Caco-2 (cell line): ENCODE results near the gene PGAP3. TPM values are rescaled to one million over a fixed set of nuclear protein-coding genes. Genes with fewer than 3 reads are reported as not detected.

Source experiments
- BruUV-seq: library from RNA; stranded (reverse); fragments of 400-500 nt; replicated peaks from 2 replicates; lab custom pipeline; 2021; lab: Mats Ljungman, UMichigan
- CTCF ChIA-PET: fragments of 300-600 bp; sonication (Branson Sonifier 250); formaldehyde crosslinking; loops from one replicate; lab custom pipeline; 2022; ENCODE audit warnings: antibody characterized with exemption; lab: Charles Lee
- POLR2A ChIA-PET: fragments of 300-600 bp; sonication (Branson Sonifier 250); formaldehyde crosslinking; loops from one replicate; lab custom pipeline; 2022; ENCODE audit warnings: antibody characterized with exemption; lab: Charles Lee
- DNase-seq, 2 experiments: peaks; one replicate each; pipeline versions ENCODE4 v3.0.0 to v3.0.0-alpha.2; 2020 to 2022
- H3K27me3 ChIP-seq: replicated peaks from 2 replicates; pipeline ENCODE4 v1.6.0; 2011; ENCODE audit warnings: low read length; ENCODE audit not compliant: control insufficient read depth, insufficient read depth
- H3K36me3 ChIP-seq: 2 replicates; pipeline ENCODE4 v1.5.1; 2011; ENCODE audit warnings: low read length; ENCODE audit not compliant: control insufficient read depth, insufficient read depth
- H3K4me1 ChIP-seq: fragments of 250-450 bp; sonication (Bioruptor Pico); 2 replicates; pipeline ENCODE4 v1.5.1; 2020; ENCODE audit warnings: mild to moderate bottlenecking
- H3K4me3 ChIP-seq: 2 replicates; pipeline ENCODE4 v1.5.1; 2011; ENCODE audit warnings: low read depth, mild to moderate bottlenecking, control low read depth, low read length
- H3K9me3 ChIP-seq: fragments of 250-450 bp; sonication (Bioruptor Pico); 2 replicates; pipeline ENCODE4 v1.5.1; 2020; ENCODE audit warnings: mild to moderate bottlenecking, moderate library complexity
- H3K27ac Mint-ChIP-seq: one replicate; pipeline ENCODE4 v1.8.0; 2022; ENCODE audit warnings: mixed read lengths; ENCODE audit not compliant: unreplicated experiment
- H3K27me3 Mint-ChIP-seq: one replicate; pipeline ENCODE4 v1.8.0; 2022; ENCODE audit warnings: mixed read lengths; ENCODE audit not compliant: insufficient read depth, unreplicated experiment
- H3K36me3 Mint-ChIP-seq: one replicate; pipeline ENCODE4 v1.8.0; 2022; ENCODE audit warnings: mild to moderate bottlenecking, mixed read lengths; ENCODE audit not compliant: insufficient read depth, unreplicated experiment
- H3K4me1 Mint-ChIP-seq: one replicate; pipeline ENCODE4 v1.8.0; 2022; ENCODE audit warnings: low read depth, mixed read lengths; ENCODE audit not compliant: unreplicated experiment
- H3K4me3 Mint-ChIP-seq: one replicate; pipeline ENCODE4 v1.8.0; 2022; ENCODE audit warnings: mild to moderate bottlenecking, moderate library complexity, mixed read lengths; ENCODE audit not compliant: unreplicated experiment
- H3K9me3 Mint-ChIP-seq: one replicate; pipeline ENCODE4 v1.8.0; 2022; ENCODE audit warnings: mixed read lengths; ENCODE audit not compliant: unreplicated experiment
- intact Hi-C: fragments of 100-400 bp; cut with micrococcal nuclease; formaldehyde crosslinking; loops from one replicate; pipeline ENCODE4 v1.10.0; 2022; ENCODE audit not compliant: unreplicated experiment
- total RNA-seq: library from RNA; stranded (reverse); gene quantifications from 2 replicates; pipeline ENCODE4 v1.2.3, GENCODE V29; 2022
- TF ChIP-seq, protein P1 (sequence below), 2 experiments: fragments of 200-600 bp in 1 of 2; IDR thresholded peaks; 1 replicate in 1 of 2; 2 replicates in 1 of 2; pipeline versions ENCODE4 v1.5.1 to v1.8.0; 2011 to 2022; ENCODE audit warnings: antibody characterized with exemption in 1 of 2, control low read depth in 1 of 2, inconsistent platforms in 1 of 2, low read depth in 1 of 2, low read length in 1 of 2, mild to moderate bottlenecking in 1 of 2, moderate library complexity in 1 of 2; ENCODE audit not compliant: insufficient read depth in 1 of 2, severe bottlenecking in 1 of 2, unreplicated experiment in 1 of 2

The PGAP3 gene
- total RNA-seq, 1 experiment from 2014 or later: 14.7 TPM

DNA sequence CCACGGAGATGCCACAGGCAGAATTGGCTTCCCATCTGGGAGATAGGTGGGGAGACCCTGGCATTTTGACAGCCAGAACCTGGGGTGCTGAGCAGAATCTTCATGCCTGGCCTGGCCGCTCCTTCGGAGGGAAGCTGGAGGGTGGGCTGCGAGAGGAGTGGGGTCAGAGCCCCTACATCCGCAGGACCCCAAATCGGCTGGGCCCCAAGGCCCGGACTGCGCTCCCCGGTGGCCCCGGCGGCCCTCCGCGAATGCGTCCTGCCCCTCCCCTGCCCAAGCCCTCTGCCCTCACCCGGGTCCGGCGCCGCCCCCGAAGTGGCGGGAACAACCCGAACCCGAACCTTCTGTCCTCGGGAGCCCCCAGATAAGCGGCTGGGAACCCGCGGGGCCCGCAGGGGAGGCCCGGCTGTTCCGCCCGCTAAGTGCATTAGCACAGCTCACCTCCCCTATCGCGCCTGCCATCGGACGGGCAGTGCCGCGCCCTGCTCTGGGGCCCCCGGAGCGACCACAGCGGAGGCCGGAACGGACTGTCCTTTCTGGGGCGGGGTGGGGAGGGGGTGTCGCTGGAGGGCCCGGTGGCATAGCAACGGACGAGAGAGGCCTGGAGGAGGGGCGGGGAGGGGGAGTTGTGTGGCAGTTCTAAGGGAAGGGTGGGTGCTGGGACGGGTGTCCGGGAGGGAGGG, 20.5 kb downstream of the PGAP3 start:
- DNase-seq: no peak
- no peaks in the 10 kb centered on the region for H3K27me3 ChIP-seq
- H3K27me3 Mint-ChIP-seq: peaks cover 4% of the 10 kb centered on the region

DNA sequence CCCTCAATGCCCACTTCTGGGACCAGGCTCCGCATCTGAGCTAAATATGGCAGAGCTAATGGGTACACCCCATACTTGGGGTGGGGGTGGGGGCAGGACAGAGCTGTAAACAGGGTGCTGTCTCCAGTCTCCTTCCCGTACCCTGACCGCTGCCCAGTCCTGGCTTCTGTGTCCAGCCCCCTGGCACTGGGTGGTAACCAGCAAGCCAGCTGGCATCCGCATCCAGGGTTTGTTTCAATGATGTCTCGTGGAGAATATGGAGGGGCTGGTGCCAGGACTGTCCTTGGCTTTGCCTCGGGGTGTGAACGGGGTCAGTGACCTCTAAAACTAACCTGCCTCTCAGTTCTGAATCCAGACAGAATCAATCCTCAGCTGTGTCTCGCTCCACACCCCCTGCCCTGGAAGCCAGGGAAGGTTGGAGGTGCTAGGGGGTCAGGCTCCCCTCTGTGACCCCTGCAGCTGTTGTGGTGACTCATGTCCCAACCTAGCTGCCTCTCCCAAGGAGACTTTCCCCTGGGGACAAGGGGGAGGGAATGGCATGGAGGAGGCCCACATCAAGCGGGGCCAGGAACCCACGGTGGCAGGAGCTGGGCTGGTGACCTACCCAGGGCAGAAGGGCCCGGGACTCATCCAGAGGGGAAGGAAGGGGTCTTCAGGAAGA, 21.1 kb downstream of the PGAP3 start:
- Histone ChIP-seq H3K27me3 (no peaks in the 10 kb centered on the region), H3K36me3 (no peaks in the 10 kb centered on the region), H3K4me3 (no peak overlapping the region), H3K4me1 (peaks cover 7% of the 10 kb centered on the region; the same call in 1 of the 2 replicates), H3K9me3 (no peaks in the 10 kb centered on the region)
- no TSS peak for BruUV-seq
- H3K27me3 Mint-ChIP-seq: peaks cover 4% of the 10 kb centered on the region
- TF ChIP-seq, protein P1, sequence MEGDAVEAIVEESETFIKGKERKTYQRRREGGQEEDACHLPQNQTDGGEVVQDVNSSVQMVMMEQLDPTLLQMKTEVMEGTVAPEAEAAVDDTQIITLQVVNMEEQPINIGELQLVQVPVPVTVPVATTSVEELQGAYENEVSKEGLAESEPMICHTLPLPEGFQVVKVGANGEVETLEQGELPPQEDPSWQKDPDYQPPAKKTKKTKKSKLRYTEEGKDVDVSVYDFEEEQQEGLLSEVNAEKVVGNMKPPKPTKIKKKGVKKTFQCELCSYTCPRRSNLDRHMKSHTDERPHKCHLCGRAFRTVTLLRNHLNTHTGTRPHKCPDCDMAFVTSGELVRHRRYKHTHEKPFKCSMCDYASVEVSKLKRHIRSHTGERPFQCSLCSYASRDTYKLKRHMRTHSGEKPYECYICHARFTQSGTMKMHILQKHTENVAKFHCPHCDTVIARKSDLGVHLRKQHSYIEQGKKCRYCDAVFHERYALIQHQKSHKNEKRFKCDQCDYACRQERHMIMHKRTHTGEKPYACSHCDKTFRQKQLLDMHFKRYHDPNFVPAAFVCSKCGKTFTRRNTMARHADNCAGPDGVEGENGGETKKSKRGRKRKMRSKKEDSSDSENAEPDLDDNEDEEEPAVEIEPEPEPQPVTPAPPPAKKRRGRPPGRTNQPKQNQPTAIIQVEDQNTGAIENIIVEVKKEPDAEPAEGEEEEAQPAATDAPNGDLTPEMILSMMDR (IDR thresholded peaks at IDR 0.05; ENCODE audit: insufficient read depth in 1 of 2, low read depth in 1 of 2, low read length in 1 of 2, severe bottlenecking in 1 of 2, unreplicated experiment in 1 of 2): no peak
- no peak for DNase-seq
- no peaks in the 10 kb centered on the region for H3K9me3 Mint-ChIP-seq
- intact Hi-C loops: no loop called here
- H3K36me3 Mint-ChIP-seq: peaks cover 10% of the 10 kb centered on the region
- ChIA-PET CTCF (interaction anchor here (0.8 to 2.5 kb wide), 5 partner anchors 9 to 116 kb away, joined by 4 to 12 read pairs (median 6); no protein-coding TSS in a partner anchor), POLR2A (no interaction called here)
- peaks cover 6% of the 10 kb centered on the region for H3K4me1 Mint-ChIP-seq
- H3K4me3 Mint-ChIP-seq: peak overlapping the region; percentile 20
- H3K27ac Mint-ChIP-seq: no peak overlapping the region

More for the DNA sequence above, 20.5 kb downstream of the PGAP3 start:
- Histone ChIP-seq H3K4me3 (no peak overlapping the region), H3K4me1 (peaks cover 7% of the 10 kb centered on the region; the same call in 1 of the 2 replicates), H3K9me3 (no peaks in the 10 kb centered on the region), H3K36me3 (no peaks in the 10 kb centered on the region)
- Mint-ChIP-seq H3K36me3 (peaks cover 10% of the 10 kb centered on the region), H3K9me3 (no peaks in the 10 kb centered on the region), H3K4me1 (peaks cover 6% of the 10 kb centered on the region), H3K27ac (no peak overlapping the region), H3K4me3 (peak overlapping the region; percentile 20)
- TF ChIP-seq, protein P1 (IDR thresholded peaks at IDR 0.05; ENCODE audit: insufficient read depth in 1 of 2, low read depth in 1 of 2, low read length in 1 of 2, severe bottlenecking in 1 of 2, unreplicated experiment in 1 of 2): no peak
- intact Hi-C loops: no loop called here
- CTCF ChIA-PET: interaction anchor here (0.8 to 2.5 kb wide), 4 partner anchors 8 to 44 kb away, joined by 3 to 12 read pairs (median 6); no protein-coding TSS in a partner anchor
- no TSS peak for BruUV-seq
- POLR2A ChIA-PET: no interaction called here

DNA sequence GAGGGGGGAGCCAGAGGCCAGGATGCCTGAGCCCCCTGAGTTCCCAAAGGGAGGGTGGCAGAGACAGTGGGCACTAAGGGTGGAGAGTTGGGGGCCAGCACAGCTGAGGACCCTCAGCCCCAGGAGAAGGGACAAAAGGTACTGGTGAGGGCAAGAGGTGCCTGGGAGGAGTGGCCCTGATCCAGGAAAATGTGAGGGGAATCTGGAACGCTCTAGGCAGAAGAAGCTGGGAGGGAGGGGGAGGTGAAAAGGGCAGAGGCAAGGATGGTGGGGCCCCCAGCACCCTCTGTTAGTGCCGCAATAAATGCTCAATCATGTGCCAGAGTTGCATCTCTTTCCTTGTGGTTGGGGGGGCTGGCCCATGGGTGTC, 21.6 kb downstream of the PGAP3 start:
- TF ChIP-seq, protein P1 (IDR thresholded peaks at IDR 0.05; ENCODE audit: insufficient read depth in 1 of 2, low read depth in 1 of 2, low read length in 1 of 2, severe bottlenecking in 1 of 2, unreplicated experiment in 1 of 2): no peak
- no peak overlapping the region for H3K27ac Mint-ChIP-seq
- H3K4me3 ChIP-seq: no peak overlapping the region
- peaks cover 6% of the 10 kb centered on the region for H3K4me1 Mint-ChIP-seq
- no peaks in the 10 kb centered on the region; the same call in 1 of the 2 replicates for H3K36me3 ChIP-seq
- no peaks in the 10 kb centered on the region for H3K9me3 Mint-ChIP-seq
- DNase-seq: no peak
- peaks cover 7% of the 10 kb centered on the region; the same call in 1 of the 2 replicates for H3K4me1 ChIP-seq
- CTCF ChIA-PET: interaction anchor here (0.8 to 2.5 kb wide), 5 partner anchors 9 to 116 kb away, joined by 4 to 12 read pairs (median 6); no protein-coding TSS in a partner anchor
- peaks cover 10% of the 10 kb centered on the region for H3K36me3 Mint-ChIP-seq
- POLR2A ChIA-PET: no interaction called here
- no peaks in the 10 kb centered on the region for H3K27me3 ChIP-seq
- peak overlapping the region; percentile 28 for H3K4me3 Mint-ChIP-seq
- H3K9me3 ChIP-seq: no peaks in the 10 kb centered on the region
- BruUV-seq: no TSS peak
- peaks cover 4% of the 10 kb centered on the region for H3K27me3 Mint-ChIP-seq
- intact Hi-C loops: no loop called here
